Endothelial cell of umbilical vein (primary cell): ENCODE measurements around the gene ITIH4. TPM values are rescaled to one million over a fixed set of nuclear protein-coding genes. Genes with fewer than 3 reads are reported as not detected.

ENCODE experiments used
- BruUV-seq: library from RNA; stranded (reverse); fragments of 400-500 nt; replicated peaks from 2 replicates; lab custom pipeline; 2021; lab: Mats Ljungman, UMichigan
- CTCF ChIA-PET: fragments of 300-600, 350-600 bp; sonication (Branson Sonifier 250); formaldehyde crosslinking; loops from one replicate; lab custom pipeline; 2021; ENCODE audit warnings: antibody characterized with exemption, inconsistent platforms; lab: Charles Lee
- POLR2A ChIA-PET: fragments of 300-600, 350-600 bp; sonication (Branson Sonifier 250); formaldehyde crosslinking; loops from one replicate; lab custom pipeline; 2021; ENCODE audit warnings: antibody characterized with exemption, inconsistent platforms; lab: Charles Lee
- DNase-seq: peaks from one replicate; pipeline ENCODE4 v3.0.0-alpha.2; 2011; ENCODE audit warnings: low read depth, low spot score
- FAIRE-seq: peaks from 2 replicates; lab custom pipeline; 2011; peaks lifted over from hg19 to GRCh38; lab: Jason Lieb, UNC
- H2AFZ ChIP-seq: 2 replicates; pipeline ENCODE4 v1.6.0; 2012; ENCODE audit warnings: low read depth, low read length, control low read depth, inconsistent platforms
- H3K27ac ChIP-seq: 2 replicates; pipeline ENCODE4 v1.5.1; 2011; ENCODE audit warnings: low read depth, mild to moderate bottlenecking, control low read depth, low read length, moderate library complexity; ENCODE audit not compliant: insufficient read depth
- H3K27me3 ChIP-seq, 2 experiments: 2 replicates each; pipeline versions ENCODE4 v1.6.0 to v1.6.1; 2011; ENCODE audit warnings: low read length in 2 of 2, mixed read lengths in 1 of 2; ENCODE audit not compliant: control insufficient read depth in 2 of 2, insufficient read depth in 2 of 2
- H3K36me3 ChIP-seq, 2 experiments: 2 replicates in 1 of 2; 3 replicates in 1 of 2; pipeline ENCODE4 v1.5.1; 2011; ENCODE audit warnings: low read length in 2 of 2, mild to moderate bottlenecking in 1 of 2, moderate library complexity in 1 of 2; ENCODE audit not compliant: control insufficient read depth in 2 of 2, insufficient read depth in 2 of 2; ENCODE audit errors: extremely low read depth in 1 of 2
- H3K4me1 ChIP-seq: 3 replicates; pipeline ENCODE4 v1.5.1; 2011; ENCODE audit warnings: mild to moderate bottlenecking, low read length; ENCODE audit not compliant: control insufficient read depth, insufficient read depth; ENCODE audit errors: extremely low read depth
- H3K4me2 ChIP-seq: 2 replicates; pipeline ENCODE4 v1.6.1; 2011; ENCODE audit warnings: low read length, control low read depth, mixed read lengths; ENCODE audit not compliant: insufficient read depth
- H3K4me3 ChIP-seq, 3 experiments: fragments of 200-600 bp in 1 of 3; sonication (generic), shearing (Covaris generic) in 1 of 3; replicated peaks in 1 of 3; 2 replicates each; pipeline ENCODE4 v1.5.1; 2011 to 2016; ENCODE audit warnings: control low read depth in 3 of 3, low read length in 3 of 3, mild to moderate bottlenecking in 2 of 3, inconsistent platforms in 1 of 3, low read depth in 1 of 3, moderate library complexity in 1 of 3; ENCODE audit not compliant: insufficient read depth in 1 of 3
- H3K79me2 ChIP-seq: 2 replicates; pipeline ENCODE4 v1.6.0; 2012; ENCODE audit warnings: low read length, inconsistent platforms; ENCODE audit not compliant: control insufficient read depth, insufficient read depth
- H3K9ac ChIP-seq: replicated peaks from 2 replicates; pipeline ENCODE3; 2011; ENCODE audit warnings: low read length, control low read depth; ENCODE audit not compliant: insufficient read depth; ENCODE audit errors: extremely low read depth
- H3K9me1 ChIP-seq: replicated peaks from 3 replicates; pipeline ENCODE4 v1.6.0; 2011; ENCODE audit warnings: mild to moderate bottlenecking, low read length; ENCODE audit not compliant: control insufficient read depth, insufficient read depth; ENCODE audit errors: extremely low read depth
- H3K9me3 ChIP-seq: replicated peaks from 2 replicates; pipeline ENCODE4 v1.5.1; 2012; ENCODE audit warnings: low read length, inconsistent platforms; ENCODE audit not compliant: control insufficient read depth, insufficient read depth
- H4K20me1 ChIP-seq: replicated peaks from 2 replicates; pipeline ENCODE3; 2011; ENCODE audit warnings: mild to moderate bottlenecking, low read length; ENCODE audit not compliant: control insufficient read depth, insufficient read depth; ENCODE audit errors: extremely low read depth
- EZH2 ChIP-seq: IDR thresholded peaks from 2 replicates; pipeline ENCODE4 v1.6.1; 2012; ENCODE audit warnings: borderline replicate concordance, low read depth, mild to moderate bottlenecking, moderate library complexity, low read length, inconsistent platforms; ENCODE audit not compliant: severe bottlenecking
- FOS ChIP-seq: IDR thresholded peaks from 2 replicates; pipeline ENCODE4 v1.6.1; 2011; ENCODE audit warnings: mild to moderate bottlenecking, low read length, moderate library complexity, borderline replicate concordance; ENCODE audit not compliant: insufficient read depth
- GATA2 ChIP-seq: IDR thresholded peaks from 2 replicates; pipeline ENCODE4 v1.7.0; 2011; ENCODE audit warnings: low read depth, mild to moderate bottlenecking, moderate library complexity, mixed read lengths, low read length; ENCODE audit not compliant: insufficient read length, insufficient read depth
- JUN ChIP-seq: IDR thresholded peaks from 2 replicates; pipeline ENCODE4 v1.6.1; 2011; ENCODE audit warnings: borderline replicate concordance, low read depth; ENCODE audit not compliant: insufficient read length, insufficient read depth
- MYC ChIP-seq: IDR thresholded peaks from one replicate; pipeline ENCODE4 v1.6.1; 2011; ENCODE audit warnings: mild to moderate bottlenecking, low read depth, low read length
- POLR2A ChIP-seq: IDR thresholded peaks from 2 replicates; pipeline ENCODE4 v1.6.1; 2012; ENCODE audit warnings: low read depth, mild to moderate bottlenecking, control low read depth, low read length
- POLR2AphosphoS5 ChIP-seq: IDR thresholded peaks from 2 replicates; pipeline ENCODE4 v1.6.1; 2012; ENCODE audit warnings: low read depth, mild to moderate bottlenecking, control low read depth, low read length, moderate library complexity; ENCODE audit not compliant: insufficient read depth
- dilution Hi-C: fragments of 300-500 bp; cut with MboI; formaldehyde crosslinking; loops from one replicate; pipeline ENCODE4 v1.15.0; 2019; ENCODE audit warnings: low sequenced_read_pairs; ENCODE audit not compliant: extremely low pct_ligation_motif_present
- intact Hi-C: fragments of 100-400 bp; cut with micrococcal nuclease; formaldehyde crosslinking; loops from one replicate; pipeline ENCODE4 v1.10.0; 2022
- polyA plus RNA-seq, 4 experiments: library from polyadenylated mRNA; depleted of rRNA in 3 of 4; stranded (reverse) in 3 of 4; unstranded in 1 of 4; fragments of >200 nt; gene quantifications; 2 replicates each; pipeline versions ENCODE4 v1.2.1 to v1.2.3, GENCODE V29; 2011 to 2012; ENCODE audit warnings: missing spikeins in 1 of 4
- total RNA-seq: library from RNA; stranded (reverse); gene quantifications from 2 replicates; pipeline ENCODE4 v1.2.3, GENCODE V29; 2021
- TF ChIP-seq, protein P1 (sequence below), 2 donors: IDR thresholded peaks; 1 replicate in 1 of 2; 2 replicates in 1 of 2; pipeline ENCODE4 v1.5.1; 2011; ENCODE audit warnings: low read length in 2 of 2, mild to moderate bottlenecking in 2 of 2, moderate library complexity in 2 of 2, control low read depth in 1 of 2, inconsistent platforms in 1 of 2, low read depth in 1 of 2; ENCODE audit not compliant: insufficient read depth in 1 of 2; ENCODE audit errors: extremely low read depth in 1 of 2
- TF ChIP-seq, protein P2 (sequence below): IDR thresholded peaks from 2 replicates; pipeline ENCODE4 v1.6.1; 2011; ENCODE audit not compliant: insufficient read depth, insufficient read length

The ITIH4 gene
- total and polyA plus RNA-seq, 2 donors (not counting 3 experiments of a cell fraction or from before 2014, with no cell fraction given): 0.17 to 2.4 TPM

DNA sequence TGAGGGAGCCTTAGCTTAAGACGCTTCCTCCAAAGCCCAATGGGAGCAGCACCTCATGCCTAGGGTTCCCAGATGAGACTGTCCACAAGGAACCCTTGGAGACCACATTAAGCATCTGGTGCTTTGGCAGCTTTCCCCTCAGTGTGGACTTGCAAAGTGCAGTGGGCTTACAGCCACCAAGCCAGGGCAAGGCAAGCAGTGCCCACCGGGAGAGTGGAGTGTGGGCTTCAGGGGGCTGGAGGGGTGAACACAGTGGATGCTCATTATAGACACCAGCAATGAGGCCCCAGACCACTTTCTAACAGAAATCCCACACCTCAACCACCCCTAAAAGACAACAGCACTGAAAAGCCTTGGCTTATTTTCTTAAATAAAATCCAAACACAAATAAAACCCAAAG lies 13.4 kb upstream of the ITIH4 start:
- intact Hi-C loops: no loop called here
- TF ChIP-seq EZH2 (no peak), POLR2A (no peak), FOS (no peak), JUN (no peak), GATA2 (no peak), POLR2AphosphoS5 (no peak), MYC (no peak)
- TF ChIP-seq, protein P1, sequence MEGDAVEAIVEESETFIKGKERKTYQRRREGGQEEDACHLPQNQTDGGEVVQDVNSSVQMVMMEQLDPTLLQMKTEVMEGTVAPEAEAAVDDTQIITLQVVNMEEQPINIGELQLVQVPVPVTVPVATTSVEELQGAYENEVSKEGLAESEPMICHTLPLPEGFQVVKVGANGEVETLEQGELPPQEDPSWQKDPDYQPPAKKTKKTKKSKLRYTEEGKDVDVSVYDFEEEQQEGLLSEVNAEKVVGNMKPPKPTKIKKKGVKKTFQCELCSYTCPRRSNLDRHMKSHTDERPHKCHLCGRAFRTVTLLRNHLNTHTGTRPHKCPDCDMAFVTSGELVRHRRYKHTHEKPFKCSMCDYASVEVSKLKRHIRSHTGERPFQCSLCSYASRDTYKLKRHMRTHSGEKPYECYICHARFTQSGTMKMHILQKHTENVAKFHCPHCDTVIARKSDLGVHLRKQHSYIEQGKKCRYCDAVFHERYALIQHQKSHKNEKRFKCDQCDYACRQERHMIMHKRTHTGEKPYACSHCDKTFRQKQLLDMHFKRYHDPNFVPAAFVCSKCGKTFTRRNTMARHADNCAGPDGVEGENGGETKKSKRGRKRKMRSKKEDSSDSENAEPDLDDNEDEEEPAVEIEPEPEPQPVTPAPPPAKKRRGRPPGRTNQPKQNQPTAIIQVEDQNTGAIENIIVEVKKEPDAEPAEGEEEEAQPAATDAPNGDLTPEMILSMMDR (IDR thresholded peaks at IDR 0.05; ENCODE audit: extremely low read depth in 1 of 2, insufficient read depth in 1 of 2, low read depth in 1 of 2, low read length in 2 of 2): no peak
- TF ChIP-seq, protein P2, sequence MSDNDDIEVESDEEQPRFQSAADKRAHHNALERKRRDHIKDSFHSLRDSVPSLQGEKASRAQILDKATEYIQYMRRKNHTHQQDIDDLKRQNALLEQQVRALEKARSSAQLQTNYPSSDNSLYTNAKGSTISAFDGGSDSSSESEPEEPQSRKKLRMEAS: no peak
- POLR2A ChIA-PET: no interaction called here

More for the DNA sequence above, 13.4 kb upstream of the ITIH4 start:
- Histone ChIP-seq H4K20me1 (no peaks in the 10 kb centered on the region), H3K9me3 (no peaks in the 10 kb centered on the region), H3K4me1 (no peaks in the 10 kb centered on the region), H3K9ac (no peak overlapping the region), H3K27me3 (no peaks in the 10 kb centered on the region), H3K9me1 (no peaks in the 10 kb centered on the region), H3K4me2 (no peak overlapping the region), H2AFZ (no peak overlapping the region), H3K4me3 (no peak overlapping the region), H3K36me3 (peaks cover 0 to 3% of the 10 kb centered on the region in 2 experiments), H3K79me2 (no peaks in the 10 kb centered on the region), H3K27ac (no peak overlapping the region)
- DNase-seq (no peak), FAIRE-seq (no peak)
- CTCF ChIA-PET: interaction anchor here (0.7 to 2.6 kb wide), 3 partner anchors 12 to 143 kb away, joined by 3 to 8 read pairs (median 3); no protein-coding TSS in a partner anchor
- dilution Hi-C loops: no loop called here
- no TSS peak for BruUV-seq
